AG09309 (cell line): ENCODE measurements around the gene RCCD1.

Source experiments
- DNase-seq: peaks from one replicate; pipeline ENCODE4 v3.0.0-alpha.2; 2010; ENCODE audit warnings: low read depth
- H3K4me3 ChIP-seq: 2 replicates; pipeline ENCODE4 v1.5.1; 2011; ENCODE audit warnings: mild to moderate bottlenecking, low read depth, low read length, moderate library complexity; ENCODE audit not compliant: control insufficient read depth
- TF ChIP-seq, protein P1 (sequence below): IDR thresholded peaks from 2 replicates; pipeline ENCODE4 v1.5.1; 2011; ENCODE audit warnings: mild to moderate bottlenecking, low read depth, low read length, inconsistent platforms; ENCODE audit not compliant: insufficient read depth, control insufficient read depth; ENCODE audit errors: missing control alignments

The RCCD1 gene

GRCh38 chr15:90953947-90954711 is 555 bp upstream of the RCCD1 start:
- TF ChIP-seq, protein P1, sequence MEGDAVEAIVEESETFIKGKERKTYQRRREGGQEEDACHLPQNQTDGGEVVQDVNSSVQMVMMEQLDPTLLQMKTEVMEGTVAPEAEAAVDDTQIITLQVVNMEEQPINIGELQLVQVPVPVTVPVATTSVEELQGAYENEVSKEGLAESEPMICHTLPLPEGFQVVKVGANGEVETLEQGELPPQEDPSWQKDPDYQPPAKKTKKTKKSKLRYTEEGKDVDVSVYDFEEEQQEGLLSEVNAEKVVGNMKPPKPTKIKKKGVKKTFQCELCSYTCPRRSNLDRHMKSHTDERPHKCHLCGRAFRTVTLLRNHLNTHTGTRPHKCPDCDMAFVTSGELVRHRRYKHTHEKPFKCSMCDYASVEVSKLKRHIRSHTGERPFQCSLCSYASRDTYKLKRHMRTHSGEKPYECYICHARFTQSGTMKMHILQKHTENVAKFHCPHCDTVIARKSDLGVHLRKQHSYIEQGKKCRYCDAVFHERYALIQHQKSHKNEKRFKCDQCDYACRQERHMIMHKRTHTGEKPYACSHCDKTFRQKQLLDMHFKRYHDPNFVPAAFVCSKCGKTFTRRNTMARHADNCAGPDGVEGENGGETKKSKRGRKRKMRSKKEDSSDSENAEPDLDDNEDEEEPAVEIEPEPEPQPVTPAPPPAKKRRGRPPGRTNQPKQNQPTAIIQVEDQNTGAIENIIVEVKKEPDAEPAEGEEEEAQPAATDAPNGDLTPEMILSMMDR: no peak
- no peak overlapping the region; the same call in 1 of the 2 replicates for H3K4me3 ChIP-seq
- DNase-seq: no peak

DNA sequence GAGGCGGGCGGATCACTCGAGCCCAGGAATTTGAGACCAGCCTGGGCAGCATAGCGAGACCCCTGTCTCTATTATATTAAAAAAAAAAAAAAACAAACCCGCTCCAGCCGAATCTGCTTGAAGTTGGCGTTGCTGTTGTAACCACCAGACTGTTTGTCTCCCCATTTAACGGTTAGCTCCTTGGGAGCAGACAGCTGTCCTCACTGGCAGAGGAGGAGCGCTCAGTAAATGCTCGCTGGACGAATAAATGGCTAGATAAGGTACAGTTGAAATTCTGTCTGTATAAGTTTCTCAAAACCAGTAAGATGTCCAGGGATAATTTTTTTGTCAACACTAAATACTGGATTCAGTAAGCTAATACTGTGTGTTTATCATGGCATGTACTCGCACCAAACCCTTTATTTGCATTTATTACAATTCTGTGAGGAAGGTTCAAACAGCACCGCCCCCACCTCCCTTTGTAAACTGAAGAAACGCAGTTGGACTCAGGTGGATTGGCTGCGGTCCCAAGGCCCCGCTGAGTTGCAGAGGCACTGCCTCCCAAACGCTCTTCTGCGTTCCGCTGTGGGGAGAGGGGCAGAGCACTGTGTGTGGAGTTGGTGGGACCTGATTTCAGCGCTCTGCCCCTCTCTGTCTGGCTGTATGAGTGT is 1.1 kb downstream of the RCCD1 start:
- no peak for DNase-seq
- TF ChIP-seq, protein P1: no peak
- peak overlapping the region; percentile 84; the same call in 1 of the 2 replicates for H3K4me3 ChIP-seq

- TF ChIP-seq, protein P1: peak; percentile 67
- DNase-seq: no peak
- peak overlapping the region; percentile 56 for H3K4me3 ChIP-seq
Observed at GRCh38 chr15:90956274-90957030, 1.8 kb downstream of the RCCD1 start.

DNA sequence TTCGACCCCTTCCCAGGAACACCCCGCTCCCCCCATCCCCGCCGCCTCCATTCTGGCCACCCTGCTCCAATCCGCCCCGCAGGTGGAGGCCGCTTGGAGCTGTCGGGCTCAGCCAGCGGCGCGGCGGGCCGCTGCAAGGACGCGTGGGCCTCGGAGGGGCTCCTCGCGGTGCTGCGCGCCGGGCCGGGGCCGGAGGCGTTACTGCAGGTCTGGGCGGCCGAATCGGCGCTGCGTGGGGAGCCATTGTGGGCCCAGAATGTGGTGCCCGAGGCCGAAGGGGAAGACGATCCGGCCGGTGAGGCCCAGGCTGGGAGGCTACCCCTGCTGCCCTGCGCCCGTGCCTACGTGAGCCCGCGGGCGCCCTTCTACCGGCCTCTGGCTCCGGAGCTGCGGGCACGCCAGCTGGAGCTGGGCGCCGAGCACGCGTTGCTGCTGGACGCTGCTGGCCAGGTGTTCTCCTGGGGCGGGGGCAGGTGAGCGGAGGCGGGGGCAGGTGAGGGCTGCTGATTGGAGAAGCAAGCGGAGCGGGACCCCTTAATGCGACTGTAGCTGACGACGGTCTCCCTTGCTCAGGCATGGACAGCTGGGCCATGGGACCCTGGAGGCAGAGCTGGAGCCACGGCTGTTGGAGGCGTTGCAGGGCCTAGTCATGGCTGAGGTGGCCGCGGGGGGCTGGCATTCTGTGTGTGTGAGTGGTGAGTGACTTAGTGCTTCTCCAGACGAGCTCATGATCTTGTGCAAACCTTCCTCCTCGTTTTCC is 2.5 kb downstream of the RCCD1 start:
- peak overlapping the region; percentile 56 for H3K4me3 ChIP-seq
- no peak for DNase-seq
- TF ChIP-seq, protein P1: no peak

DNA sequence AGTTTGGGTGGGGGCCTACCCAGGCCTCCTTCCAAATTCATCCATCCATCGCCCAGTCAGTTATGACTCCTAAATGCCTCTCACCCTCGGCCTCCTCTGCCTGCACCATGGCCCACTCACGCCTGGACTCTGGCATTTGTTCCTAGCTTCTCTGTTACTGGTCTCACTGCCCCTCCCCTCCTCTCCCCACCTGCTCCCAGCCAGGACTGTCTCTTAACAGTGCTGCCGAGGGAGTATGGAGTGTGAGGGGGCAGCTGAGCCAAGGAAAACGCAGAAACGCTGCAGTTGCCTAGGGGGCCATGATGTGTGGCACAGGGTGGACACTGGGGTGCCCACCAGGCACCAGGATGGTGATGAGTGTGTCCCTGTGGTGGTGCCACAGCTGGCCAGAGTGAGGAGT is 3.1 kb downstream of the RCCD1 start:
- TF ChIP-seq, protein P1: no peak
- H3K4me3 ChIP-seq: peak overlapping the region; percentile 56; the same call in 1 of the 2 replicates

More for the DNA sequence above, 3.1 kb downstream of the RCCD1 start:
- DNase-seq: no peak
